HepG2 (cell line): Measurements from ENCODE around the gene STMN3. TPM values are rescaled to one million over a fixed set of nuclear protein-coding genes. Genes with fewer than 3 reads are reported as not detected.
A peak's percentile ranks its signal among the peaks of the same experiment; 100 is the strongest.

Experiments
- CBX1 ChIP-seq: IDR thresholded peaks from one replicate; pipeline ENCODE4 v1.6.1; 2016; ENCODE audit warnings: antibody characterized with exemption, low read depth
- FOXC1 ChIP-seq: sonication (generic); formaldehyde crosslinking; IDR thresholded peaks from 2 replicates; pipeline ENCODE4 v1.8.0; 2022; ENCODE audit warnings: mild to moderate bottlenecking, missing genetic modification reagents, borderline replicate concordance
- KDM2A ChIP-seq: sonication (generic); formaldehyde crosslinking; IDR thresholded peaks from 2 replicates; pipeline ENCODE4 v1.4.0; 2020; ENCODE audit warnings: low read depth, missing genetic modification reagents, borderline replicate concordance
- MXD4 ChIP-seq: IDR thresholded peaks from 2 replicates; pipeline ENCODE4 v1.6.1; 2016; ENCODE audit warnings: mild to moderate bottlenecking, missing biosample characterization, missing genetic modification reagents
- NFE2L1 ChIP-seq: sonication (generic); formaldehyde crosslinking; IDR thresholded peaks from 2 replicates; pipeline ENCODE4 v1.4.0; 2020; ENCODE audit warnings: missing genetic modification reagents, mild to moderate bottlenecking, borderline replicate concordance
- POLR2AphosphoS5 ChIP-seq: IDR thresholded peaks from 2 replicates; pipeline ENCODE4 v1.6.1; 2012; ENCODE audit warnings: low read depth, low read length
- RXRB ChIP-seq: IDR thresholded peaks from 2 replicates; pipeline ENCODE4 v1.6.1; 2016; ENCODE audit warnings: borderline replicate concordance, missing genetic modification reagents, missing compliant biosample characterization
- SAP130 ChIP-seq: IDR thresholded peaks from 2 replicates; pipeline ENCODE4 v1.6.1; 2016; ENCODE audit warnings: low read depth
- TAF1 ChIP-seq: sonication (generic); formaldehyde crosslinking; IDR thresholded peaks from 2 replicates; pipeline ENCODE4 v1.4.0; 2020; ENCODE audit warnings: missing genetic modification reagents
- ZNF350 ChIP-seq: sonication (generic); formaldehyde crosslinking; IDR thresholded peaks from 2 replicates; pipeline ENCODE4 v1.4.0; 2020; ENCODE audit warnings: mild to moderate bottlenecking, low read depth, missing genetic modification reagents, borderline replicate concordance
- ZNF484 ChIP-seq: sonication (generic); formaldehyde crosslinking; IDR thresholded peaks from 2 replicates; pipeline ENCODE4 v1.5.1; 2020; ENCODE audit warnings: mild to moderate bottlenecking, low read depth, missing genetic modification reagents, borderline replicate concordance
- ZNF576 ChIP-seq: sonication (generic); formaldehyde crosslinking; IDR thresholded peaks from 2 replicates; pipeline ENCODE4 v1.4.0; 2020; ENCODE audit warnings: mild to moderate bottlenecking, missing genetic modification reagents
- ZNF841 ChIP-seq: sonication (generic); formaldehyde crosslinking; IDR thresholded peaks from 2 replicates; pipeline ENCODE4 v1.8.1; 2023; ENCODE audit warnings: missing genetic modification reagents, borderline replicate concordance
- polyA plus RNA-seq, 8 experiments: library from polyadenylated mRNA; depleted of rRNA in 3 of 8; stranded (reverse) in 7 of 8; unstranded in 1 of 8; fragments of >200 nt; fragmentation: Illumina TruSeq in 4 of 8; extraction: Trizol in 4 of 8; gene quantifications; 2 replicates each; pipeline versions ENCODE4 v1.2.1 to v1.2.3, GENCODE V29; 2011 to 2016; ENCODE audit warnings: low read depth in 4 of 8, missing spikeins in 1 of 8, mixed read lengths in 1 of 8; ENCODE audit not compliant: insufficient read depth in 1 of 8
- total RNA-seq, 5 experiments: library from RNA; depleted of rRNA; stranded (reverse); fragments of >200 nt; fragmentation: Illumina TruSeq; extraction: Trizol; gene quantifications; 2 replicates each; pipeline ENCODE4 v1.2.3, GENCODE V29; 2016; ENCODE audit warnings: low read depth in 1 of 5
- TF ChIP-seq, protein P1 (sequence below): sonication (generic); formaldehyde crosslinking; IDR thresholded peaks from 2 replicates; pipeline ENCODE4 v1.4.0; 2020; ENCODE audit warnings: missing genetic modification reagents
- TF ChIP-seq, protein P2 (sequence below): sonication (generic); formaldehyde crosslinking; conservative IDR thresholded peaks from 2 replicates; pipeline ENCODE4 v1.8.0; 2022; ENCODE audit warnings: mild to moderate bottlenecking, moderate library complexity, missing genetic modification reagents
- TF ChIP-seq, protein P3 (sequence below): sonication (generic); formaldehyde crosslinking; IDR thresholded peaks from 2 replicates; pipeline ENCODE4 v1.9.0; 2022; ENCODE audit warnings: missing genetic modification reagents, mild to moderate bottlenecking, borderline replicate concordance

Gene STMN3
- total and polyA plus RNA-seq, 2 of the 13 experiments (the other 11 are each of a cell fraction or from before 2014, with no cell fraction given): 21.0 to 48.3 TPM

- TF ChIP-seq, protein P1, sequence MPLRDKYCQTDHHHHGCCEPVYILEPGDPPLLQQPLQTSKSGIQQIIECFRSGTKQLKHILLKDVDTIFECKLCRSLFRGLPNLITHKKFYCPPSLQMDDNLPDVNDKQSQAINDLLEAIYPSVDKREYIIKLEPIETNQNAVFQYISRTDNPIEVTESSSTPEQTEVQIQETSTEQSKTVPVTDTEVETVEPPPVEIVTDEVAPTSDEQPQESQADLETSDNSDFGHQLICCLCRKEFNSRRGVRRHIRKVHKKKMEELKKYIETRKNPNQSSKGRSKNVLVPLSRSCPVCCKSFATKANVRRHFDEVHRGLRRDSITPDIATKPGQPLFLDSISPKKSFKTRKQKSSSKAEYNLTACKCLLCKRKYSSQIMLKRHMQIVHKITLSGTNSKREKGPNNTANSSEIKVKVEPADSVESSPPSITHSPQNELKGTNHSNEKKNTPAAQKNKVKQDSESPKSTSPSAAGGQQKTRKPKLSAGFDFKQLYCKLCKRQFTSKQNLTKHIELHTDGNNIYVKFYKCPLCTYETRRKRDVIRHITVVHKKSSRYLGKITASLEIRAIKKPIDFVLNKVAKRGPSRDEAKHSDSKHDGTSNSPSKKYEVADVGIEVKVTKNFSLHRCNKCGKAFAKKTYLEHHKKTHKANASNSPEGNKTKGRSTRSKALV (CRISPR knock-in tag): peak; percentile 84
- TF ChIP-seq NFE2L1 (CRISPR knock-in tag): 0 out of 2 replicates have a peak, but pooled peaks have one; percentile 37
- TF ChIP-seq, protein P2, sequence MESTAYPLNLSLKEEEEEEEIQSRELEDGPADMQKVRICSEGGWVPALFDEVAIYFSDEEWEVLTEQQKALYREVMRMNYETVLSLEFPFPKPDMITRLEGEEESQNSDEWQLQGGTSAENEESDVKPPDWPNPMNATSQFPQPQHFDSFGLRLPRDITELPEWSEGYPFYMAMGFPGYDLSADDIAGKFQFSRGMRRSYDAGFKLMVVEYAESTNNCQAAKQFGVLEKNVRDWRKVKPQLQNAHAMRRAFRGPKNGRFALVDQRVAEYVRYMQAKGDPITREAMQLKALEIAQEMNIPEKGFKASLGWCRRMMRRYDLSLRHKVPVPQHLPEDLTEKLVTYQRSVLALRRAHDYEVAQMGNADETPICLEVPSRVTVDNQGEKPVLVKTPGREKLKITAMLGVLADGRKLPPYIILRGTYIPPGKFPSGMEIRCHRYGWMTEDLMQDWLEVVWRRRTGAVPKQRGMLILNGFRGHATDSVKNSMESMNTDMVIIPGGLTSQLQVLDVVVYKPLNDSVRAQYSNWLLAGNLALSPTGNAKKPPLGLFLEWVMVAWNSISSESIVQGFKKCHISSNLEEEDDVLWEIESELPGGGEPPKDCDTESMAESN: peak; percentile 38; the same call in 1 of the 2 replicates
- TF ChIP-seq POLR2AphosphoS5: peak; percentile 51; the same call in 1 of the 2 replicates
- no peak for TF ChIP-seq ZNF350 (CRISPR knock-in tag)
- TF ChIP-seq SAP130 (CRISPR knock-in tag): peak; percentile 46; the same call in 1 of the 2 replicates
- 0 out of 2 replicates have a peak, but pooled peaks have one; percentile 14 for TF ChIP-seq TAF1 (CRISPR knock-in tag)
- TF ChIP-seq, protein P3, sequence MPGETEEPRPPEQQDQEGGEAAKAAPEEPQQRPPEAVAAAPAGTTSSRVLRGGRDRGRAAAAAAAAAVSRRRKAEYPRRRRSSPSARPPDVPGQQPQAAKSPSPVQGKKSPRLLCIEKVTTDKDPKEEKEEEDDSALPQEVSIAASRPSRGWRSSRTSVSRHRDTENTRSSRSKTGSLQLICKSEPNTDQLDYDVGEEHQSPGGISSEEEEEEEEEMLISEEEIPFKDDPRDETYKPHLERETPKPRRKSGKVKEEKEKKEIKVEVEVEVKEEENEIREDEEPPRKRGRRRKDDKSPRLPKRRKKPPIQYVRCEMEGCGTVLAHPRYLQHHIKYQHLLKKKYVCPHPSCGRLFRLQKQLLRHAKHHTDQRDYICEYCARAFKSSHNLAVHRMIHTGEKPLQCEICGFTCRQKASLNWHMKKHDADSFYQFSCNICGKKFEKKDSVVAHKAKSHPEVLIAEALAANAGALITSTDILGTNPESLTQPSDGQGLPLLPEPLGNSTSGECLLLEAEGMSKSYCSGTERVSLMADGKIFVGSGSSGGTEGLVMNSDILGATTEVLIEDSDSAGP: peak; percentile 66
- TF ChIP-seq KDM2A: peak; percentile 96
- TF ChIP-seq CBX1: peak; percentile 6
- TF ChIP-seq ZNF841 (CRISPR knock-in tag): no peak
- TF ChIP-seq ZNF576 (CRISPR knock-in tag): 0 out of 2 replicates have a peak, but pooled peaks have one; percentile 74
- no peak for TF ChIP-seq ZNF484 (CRISPR knock-in tag)
- peak; percentile 71 for TF ChIP-seq MXD4 (CRISPR knock-in tag)
- peak; percentile 34; the same call in 1 of the 2 replicates for TF ChIP-seq RXRB (CRISPR knock-in tag)
- peak; percentile 88 for TF ChIP-seq FOXC1 (CRISPR knock-in tag)
These were observed 43.6 kb upstream of the STMN3 start, which contains the start of gene TNFRSF6B (continued) for GRCh38 chr20:63696628-63697356.
